DMS53 treated with DMSO at 0.1 percent for 48 hours (cell line): Measurements from ENCODE around the gene ITLN1.
"Not testable (repeated sequence)": the region's sequence is repeated elsewhere in the genome, so short reads cannot be mapped to it uniquely, and the experiment has no call there.

Source experiments
- DNase-seq: peaks from one replicate; lab custom pipeline; 2025; ENCODE audit not compliant: unreplicated experiment; lab: John Stamatoyannopoulos, UW

The ITLN1 gene

DNA sequence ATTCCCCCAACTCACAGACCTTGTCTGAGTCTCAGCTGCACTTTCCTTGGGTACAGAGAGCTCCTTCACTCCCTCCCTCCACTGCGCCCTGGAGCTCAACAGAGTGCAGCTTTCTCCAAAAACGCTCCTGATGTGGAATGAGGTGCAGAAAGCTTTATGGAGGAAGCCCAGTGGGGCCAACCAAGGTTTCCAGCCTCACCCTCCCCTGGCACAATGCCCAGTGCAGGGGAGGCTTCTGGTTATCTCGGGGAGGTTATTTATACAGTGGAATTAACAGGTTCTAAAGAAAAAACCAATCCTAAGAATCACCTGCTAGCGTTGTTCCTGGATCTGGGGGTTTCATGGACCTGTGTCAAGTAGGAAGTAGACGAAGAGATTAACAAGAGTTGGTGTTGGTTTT is at the start of gene ITLN1:
ITLN1 (minus strand) TSS at position 139 of the 400 bp plus-strand sequence. CDS start 303 bp downstream, outside the sequence.
- DNase-seq = no peak

GRCh38 chr1:160933305-160933704 is 48.3 kb upstream of the ITLN1 start:
- DNase-seq = not testable (repeated sequence)

DNA sequence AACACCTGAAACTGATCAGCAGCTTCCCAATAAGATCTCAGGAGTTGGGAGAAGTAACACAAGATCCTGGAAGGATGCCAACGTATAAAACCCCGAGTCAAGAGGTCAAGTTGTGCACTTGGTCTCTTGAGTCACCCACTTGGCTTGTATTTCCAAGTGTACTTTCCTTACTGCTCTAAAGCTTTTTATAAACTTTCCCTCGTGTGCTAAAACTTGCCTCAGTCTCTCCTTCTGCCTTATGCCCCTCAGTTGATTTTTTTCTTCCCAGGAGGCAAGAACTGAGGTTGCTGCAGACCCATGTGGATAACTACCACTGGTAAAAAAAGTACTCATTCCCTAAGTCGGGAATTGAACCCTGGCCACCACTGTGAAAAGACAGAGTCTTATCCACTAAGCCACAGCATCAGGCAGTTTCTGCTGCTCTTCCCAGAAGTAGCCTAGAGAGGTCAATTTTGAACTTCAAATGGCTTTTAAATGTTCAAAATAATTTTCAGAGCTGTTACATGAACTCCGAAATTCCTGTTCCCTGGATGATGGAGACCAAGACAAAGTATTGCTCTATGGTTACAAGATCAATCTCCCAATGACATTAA is 40.8 kb upstream of the ITLN1 start:
- no peak for DNase-seq

- DNase-seq = no peak
Observed at GRCh38 chr1:160924791-160925651, 40.0 kb upstream of the ITLN1 start.

DNA sequence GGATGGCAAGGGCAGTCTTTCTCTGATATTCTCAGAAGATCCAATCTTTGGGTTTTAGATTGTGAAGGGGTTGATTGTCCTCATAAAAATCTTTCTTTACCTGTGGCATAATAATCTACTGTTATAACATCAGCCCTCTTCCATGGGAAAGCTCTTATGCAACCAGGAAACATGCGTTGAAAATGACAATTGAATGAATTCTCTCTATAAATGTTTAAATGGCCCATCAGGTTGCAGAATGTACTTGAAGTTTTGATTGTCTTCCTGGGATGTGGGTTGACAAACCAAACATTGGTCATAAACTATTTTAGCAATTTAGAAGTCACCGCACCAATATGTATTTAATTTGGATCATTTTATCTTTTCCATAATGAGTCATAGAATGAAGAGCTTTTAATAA is 31.7 kb upstream of the ITLN1 start:
- no peak for DNase-seq

DNA sequence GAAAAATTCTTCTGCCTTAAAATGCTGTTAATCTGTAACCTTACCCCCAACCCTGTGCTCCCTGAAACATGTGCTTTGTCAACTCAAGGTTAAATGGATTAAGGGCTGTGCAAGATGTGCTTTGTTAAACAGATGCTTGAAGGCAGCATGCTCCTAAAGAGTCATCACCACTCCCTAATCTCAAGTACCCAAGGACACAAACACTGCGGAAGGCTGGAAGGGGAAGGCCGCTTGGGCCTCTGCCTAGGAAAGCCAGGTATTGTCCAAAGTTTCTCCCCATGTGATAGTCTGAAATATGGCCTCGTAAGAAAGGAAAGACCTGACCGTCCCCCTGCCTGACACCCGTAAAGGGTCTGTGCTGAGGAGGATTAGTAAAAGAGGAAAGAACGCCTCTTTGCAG is 28.2 kb upstream of the ITLN1 start:
- DNase-seq = not testable (repeated sequence)

DNA sequence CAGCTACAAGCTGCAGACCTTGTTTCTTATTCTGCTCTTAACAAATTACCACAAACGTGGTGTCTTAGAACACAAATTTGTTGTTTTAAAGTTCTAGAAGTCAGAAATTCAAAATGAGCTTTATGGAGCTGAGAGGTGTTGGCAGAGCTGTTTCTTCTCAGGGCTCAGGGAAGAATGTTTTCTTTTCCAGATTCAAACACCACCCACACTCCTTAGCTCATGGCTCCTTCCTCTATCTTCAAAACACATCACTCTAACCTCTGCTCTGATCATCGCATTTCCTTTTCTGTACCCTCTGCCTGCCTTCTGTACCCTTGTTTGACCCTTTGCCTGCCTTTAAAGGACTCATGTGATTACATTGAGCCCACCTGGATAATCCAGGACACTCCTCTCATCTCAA is 26.9 kb upstream of the ITLN1 start:
- no peak for DNase-seq

DNA sequence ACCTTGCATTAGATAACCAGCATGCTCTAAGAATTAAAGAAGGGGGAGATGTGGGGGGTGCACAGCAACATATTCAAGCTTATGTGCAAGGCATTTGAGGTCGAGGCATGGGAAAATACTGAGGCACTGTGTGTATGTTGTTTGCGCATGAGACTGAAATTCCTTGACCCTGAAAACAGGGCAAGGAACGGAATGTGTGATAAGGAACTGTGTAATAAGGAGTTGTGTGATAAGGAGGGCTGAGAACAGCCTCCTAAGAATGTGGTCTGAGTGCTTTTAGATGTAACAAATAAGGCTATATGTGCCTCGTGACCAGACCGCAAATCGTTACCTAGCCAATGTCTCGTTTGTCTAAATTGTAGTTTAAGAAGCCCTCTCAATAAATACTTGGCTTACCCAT is 26.5 kb upstream of the ITLN1 start:
- DNase-seq = no peak

- peak; percentile 16 for DNase-seq
Observed at GRCh38 chr1:160910170-160910750, 25.3 kb upstream of the ITLN1 start.

DNA sequence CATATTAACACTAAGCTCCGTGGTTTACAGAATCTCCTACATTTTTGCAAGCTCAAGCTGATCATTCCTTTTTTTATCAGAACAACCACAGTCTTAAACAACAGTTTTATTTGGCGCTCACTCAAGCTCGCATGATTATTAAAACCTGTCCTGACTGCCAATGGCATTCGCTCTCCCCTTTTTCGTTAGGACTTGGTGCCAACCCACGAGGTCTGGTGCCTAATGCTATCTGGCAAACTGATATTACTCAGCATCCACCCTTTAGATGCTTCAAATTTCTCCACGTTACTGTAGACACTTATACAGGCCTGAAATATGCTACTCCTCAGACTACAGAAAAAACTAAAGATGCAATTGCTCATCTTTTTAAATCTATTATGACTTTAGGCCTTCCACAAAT is 23.0 kb upstream of the ITLN1 start:
- no peak for DNase-seq

DNA sequence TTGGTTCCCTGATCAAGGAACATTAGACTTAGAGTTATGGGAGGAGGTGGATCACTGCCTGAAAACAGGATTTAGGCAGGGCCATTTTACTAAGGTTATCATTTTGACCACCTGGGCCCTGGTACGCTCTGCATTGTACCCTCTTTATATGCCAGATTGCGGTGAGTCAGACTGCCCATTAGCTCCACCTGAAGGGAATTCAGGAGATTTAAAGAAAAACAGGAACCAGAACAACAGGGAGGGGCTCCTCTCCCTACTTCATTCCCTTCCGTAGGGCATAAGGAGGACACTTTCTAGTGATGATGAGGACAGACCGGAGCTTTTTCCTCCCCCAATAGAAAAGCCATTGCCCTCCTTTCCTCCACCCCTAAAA is 20.6 kb upstream of the ITLN1 start:
- DNase-seq = no peak

DNA sequence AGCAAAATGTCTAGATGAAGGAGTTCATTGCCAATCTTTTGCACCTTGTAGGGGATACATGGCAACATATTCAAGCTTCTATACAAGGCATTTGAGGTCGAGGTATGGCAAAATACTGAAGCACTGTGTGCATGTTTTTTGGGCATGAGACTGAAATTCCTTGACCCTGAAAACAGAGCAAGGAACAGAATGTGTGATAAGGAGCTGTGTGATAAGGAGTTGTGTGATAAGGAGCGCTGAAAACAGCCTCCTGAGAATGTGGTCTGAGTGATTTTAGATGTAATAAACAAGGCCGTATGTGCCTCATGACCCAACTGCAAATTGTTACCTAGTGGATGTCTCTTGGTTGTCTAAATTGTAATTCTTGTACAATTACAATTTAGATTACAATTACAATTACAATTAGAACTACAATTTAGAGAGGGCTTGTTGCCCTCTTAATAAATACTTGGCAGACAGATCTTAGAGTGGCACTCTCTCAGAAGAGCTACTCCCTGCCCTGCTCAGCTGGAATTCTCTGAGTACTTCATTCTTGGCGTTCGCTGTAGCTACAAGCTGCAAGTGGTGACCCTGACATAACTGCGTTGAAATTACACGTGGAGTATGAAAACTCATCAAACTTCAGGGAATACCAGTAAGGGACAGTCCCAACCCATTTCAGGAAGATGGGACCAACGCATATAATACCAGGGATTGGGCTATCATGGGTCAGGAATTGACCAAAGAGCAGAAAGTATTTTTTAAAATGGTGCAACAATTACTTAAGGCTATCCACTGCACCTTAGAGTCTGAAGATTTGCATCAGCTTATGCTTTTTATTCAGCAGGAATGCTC is 20.0 kb upstream of the ITLN1 start:
- DNase-seq = no peak

DNA sequence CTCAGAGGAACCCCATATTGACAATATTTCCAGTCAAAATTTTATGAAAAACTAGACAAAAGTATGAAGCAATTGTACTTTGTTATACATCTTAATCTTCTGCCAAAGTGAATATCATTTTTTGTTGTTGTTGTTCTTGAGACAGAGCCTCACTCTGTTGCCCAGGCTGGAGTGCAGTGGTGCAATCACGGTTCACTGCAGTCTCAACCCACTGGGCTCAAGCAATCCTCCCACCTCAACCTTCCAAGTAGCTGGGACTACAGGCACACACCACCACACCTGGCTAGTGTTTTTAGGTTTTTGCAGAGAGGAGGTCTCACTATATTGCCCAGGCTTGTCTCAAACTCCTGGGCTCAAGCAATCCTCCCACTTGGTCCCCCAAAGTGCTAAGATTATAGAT is 17.3 kb upstream of the ITLN1 start:
- DNase-seq = not testable (repeated sequence)

- DNase-seq = no peak
Observed at GRCh38 chr1:160901768-160902167, 16.8 kb upstream of the ITLN1 start.

DNA sequence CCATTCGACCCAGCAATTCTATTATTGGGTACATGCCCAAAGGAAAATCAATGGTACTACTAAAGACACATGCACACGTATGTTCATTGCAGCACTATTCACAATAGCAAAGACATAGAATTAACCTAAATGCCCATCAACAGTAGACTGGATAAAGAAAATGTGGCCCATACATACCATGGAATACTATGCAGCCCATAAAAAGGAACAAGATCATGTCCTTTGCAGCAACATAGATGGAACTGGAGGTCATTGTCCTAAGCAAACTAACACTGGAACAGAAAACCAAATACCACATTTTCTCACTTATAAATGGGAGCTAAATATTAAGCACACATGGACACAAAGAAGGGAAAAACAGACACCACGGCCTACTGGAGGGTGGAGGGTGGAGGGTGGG is 15.7 kb upstream of the ITLN1 start:
- DNase-seq = not testable (repeated sequence)

DNA sequence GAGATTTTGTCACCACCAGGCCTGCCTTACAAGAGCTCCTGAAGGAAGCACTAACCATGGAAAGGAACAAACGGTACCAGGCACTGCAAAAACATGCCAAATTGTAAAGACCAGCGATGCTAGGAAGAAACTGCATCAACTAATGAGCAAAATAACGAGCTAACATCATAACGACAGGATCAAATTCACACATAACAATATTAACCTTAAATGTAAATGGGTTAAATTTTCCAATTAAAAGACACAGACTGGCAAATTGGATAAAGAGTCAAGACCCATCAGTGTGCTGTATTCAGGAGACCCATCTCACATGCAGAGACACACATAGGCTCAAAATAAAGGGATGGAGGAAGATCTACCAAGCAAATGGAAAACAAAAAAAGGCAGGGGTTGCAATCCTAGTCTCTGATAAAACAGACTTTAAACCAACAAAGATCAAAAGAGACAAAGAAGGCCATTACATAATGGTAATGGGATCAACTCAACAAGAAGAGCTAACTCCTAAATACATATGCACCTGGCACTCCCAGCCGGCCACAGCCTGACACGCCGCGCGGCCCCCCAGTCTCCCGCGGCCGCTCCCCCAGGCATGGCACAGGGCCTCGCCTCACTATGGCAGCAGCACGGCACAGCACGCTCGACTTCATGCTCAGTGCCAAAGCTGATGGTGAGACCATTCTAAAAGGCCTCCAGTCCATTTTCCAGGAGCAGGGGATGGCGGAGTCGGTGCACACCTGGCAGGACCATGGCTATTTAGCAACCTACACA is 9.6 kb upstream of the ITLN1 start:
- not testable (repeated sequence) for DNase-seq

DNA sequence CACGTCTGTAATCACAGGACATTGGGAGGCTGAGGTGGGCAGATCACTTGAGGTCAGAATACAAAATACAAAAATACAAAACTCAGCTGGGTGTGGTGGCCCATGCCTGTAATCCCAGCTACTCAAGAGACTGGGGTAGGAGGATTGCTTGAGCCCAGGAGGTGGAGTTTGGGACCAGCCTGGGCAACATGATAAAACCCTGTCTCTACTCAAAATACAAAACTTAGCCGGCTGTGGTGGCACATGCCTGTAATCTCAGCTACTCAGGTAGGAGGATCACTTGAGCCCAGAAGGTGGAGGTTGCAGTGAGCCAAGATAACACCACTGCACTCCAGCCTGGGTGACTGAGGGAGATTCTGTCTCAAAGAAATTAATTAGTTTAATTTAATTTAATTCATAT is 6.5 kb upstream of the ITLN1 start:
- no peak for DNase-seq

GRCh38 chr1:160888926-160889325 is 3.9 kb upstream of the ITLN1 start:
- peak; percentile 76 for DNase-seq

- DNase-seq = no peak
Observed at GRCh38 chr1:160887071-160887470, 2.1 kb upstream of the ITLN1 start.

DNA sequence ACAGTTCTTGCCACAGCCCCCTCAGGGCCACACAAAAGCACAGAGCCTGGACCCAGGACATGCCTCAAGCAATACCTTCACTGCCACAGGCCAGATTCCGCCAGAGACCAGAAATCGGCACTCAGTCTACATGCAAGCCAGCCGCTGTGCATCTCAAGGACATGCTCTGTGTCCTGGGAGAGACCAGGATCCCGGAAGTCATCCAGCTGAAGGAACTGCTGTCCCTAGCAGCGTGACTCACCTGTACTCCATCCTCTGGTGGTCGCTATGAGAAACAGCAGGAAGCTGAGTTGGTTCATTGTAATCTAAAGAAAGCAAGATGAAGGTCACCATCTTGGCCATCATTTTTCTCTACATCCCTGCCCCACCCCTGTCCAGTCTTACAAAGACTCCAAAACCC is 401 bp downstream of the ITLN1 start:
- no peak for DNase-seq
